ENCODE results near the gene PPP1R13B. TPM values are rescaled to one million over a fixed set of nuclear protein-coding genes. Genes with fewer than 3 reads are reported as not detected.

Gene PPP1R13B
- total RNA-seq, 1 donor: 7.3 TPM

DNA sequence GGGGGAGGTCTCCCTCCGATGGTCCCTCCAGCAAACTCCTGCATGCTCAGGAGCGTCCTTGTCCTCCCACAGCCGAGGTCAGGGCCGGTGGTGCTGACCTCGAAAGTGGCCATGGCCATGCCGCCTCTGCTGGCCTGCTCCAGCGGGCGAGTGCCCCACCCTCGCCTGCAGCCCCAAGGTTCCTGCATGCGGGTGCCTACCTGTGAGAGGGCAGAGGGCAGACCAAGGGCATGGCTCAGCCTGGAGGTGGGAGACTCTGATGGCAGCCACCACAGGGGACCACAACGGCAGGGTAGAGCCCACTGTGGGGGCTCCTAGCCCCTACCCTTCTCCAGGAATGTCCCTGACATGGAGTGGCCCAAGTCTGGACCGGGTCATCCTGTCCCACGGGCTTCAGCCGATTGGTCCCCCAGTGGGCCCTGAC, 38.1 kb upstream of the PPP1R13B start:
- DNase-seq (ENCODE audit: low read depth): no peak
- TF ChIP-seq, protein P1, sequence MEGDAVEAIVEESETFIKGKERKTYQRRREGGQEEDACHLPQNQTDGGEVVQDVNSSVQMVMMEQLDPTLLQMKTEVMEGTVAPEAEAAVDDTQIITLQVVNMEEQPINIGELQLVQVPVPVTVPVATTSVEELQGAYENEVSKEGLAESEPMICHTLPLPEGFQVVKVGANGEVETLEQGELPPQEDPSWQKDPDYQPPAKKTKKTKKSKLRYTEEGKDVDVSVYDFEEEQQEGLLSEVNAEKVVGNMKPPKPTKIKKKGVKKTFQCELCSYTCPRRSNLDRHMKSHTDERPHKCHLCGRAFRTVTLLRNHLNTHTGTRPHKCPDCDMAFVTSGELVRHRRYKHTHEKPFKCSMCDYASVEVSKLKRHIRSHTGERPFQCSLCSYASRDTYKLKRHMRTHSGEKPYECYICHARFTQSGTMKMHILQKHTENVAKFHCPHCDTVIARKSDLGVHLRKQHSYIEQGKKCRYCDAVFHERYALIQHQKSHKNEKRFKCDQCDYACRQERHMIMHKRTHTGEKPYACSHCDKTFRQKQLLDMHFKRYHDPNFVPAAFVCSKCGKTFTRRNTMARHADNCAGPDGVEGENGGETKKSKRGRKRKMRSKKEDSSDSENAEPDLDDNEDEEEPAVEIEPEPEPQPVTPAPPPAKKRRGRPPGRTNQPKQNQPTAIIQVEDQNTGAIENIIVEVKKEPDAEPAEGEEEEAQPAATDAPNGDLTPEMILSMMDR (IDR thresholded peaks at IDR 0.05; ENCODE audit: insufficient read depth, low read depth, low read length): no peak

DNA sequence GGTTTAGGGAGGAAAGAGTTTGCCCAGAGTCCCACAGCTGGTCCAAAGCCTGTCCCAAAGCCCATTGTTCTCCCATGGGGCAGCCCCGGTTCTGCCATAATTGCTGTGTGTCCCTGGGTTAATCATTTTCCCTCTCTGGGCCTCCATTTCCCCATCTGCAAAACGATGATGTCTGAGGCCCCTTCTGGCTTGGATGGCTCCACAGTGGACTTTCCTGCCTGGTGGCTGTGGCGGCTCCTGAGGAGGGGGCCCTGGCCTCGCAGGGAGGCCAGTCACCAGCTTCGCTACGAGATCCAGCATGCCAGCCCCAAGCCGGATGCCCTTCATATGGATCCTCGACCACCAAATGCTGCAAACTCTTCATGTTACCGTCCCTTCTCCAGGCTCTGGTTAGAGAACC, 37.5 kb upstream of the PPP1R13B start:
- DNase-seq (ENCODE audit: low read depth): no peak
- TF ChIP-seq, protein P1 (IDR thresholded peaks at IDR 0.05; ENCODE audit: insufficient read depth, low read depth, low read length): no peak
- H3K4me3 ChIP-seq (ENCODE audit: low read depth, low read length): no peak overlapping the region

More for the DNA sequence above, 38.1 kb upstream of the PPP1R13B start:
- no peak overlapping the region for H3K4me3 ChIP-seq (ENCODE audit: low read depth, low read length)

DNA sequence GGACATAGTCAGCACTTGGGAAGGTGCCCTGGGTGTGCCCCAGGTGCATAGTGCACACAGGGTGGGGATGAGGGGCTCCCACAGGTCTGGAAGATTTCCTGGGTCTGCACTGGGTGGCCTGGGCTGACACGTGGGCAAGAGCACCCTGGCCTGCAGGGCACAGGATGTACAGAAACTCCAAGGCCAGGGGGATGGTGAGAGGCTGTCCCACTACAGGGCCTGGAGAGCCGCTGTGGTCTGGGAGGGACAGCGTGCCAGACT, 35.8 kb upstream of the PPP1R13B start:
- no peak overlapping the region for H3K4me3 ChIP-seq (ENCODE audit: low read depth, low read length)
- DNase-seq (ENCODE audit: low read depth): no peak
- TF ChIP-seq, protein P1 (IDR thresholded peaks at IDR 0.05; ENCODE audit: insufficient read depth, low read depth, low read length): no peak

DNA sequence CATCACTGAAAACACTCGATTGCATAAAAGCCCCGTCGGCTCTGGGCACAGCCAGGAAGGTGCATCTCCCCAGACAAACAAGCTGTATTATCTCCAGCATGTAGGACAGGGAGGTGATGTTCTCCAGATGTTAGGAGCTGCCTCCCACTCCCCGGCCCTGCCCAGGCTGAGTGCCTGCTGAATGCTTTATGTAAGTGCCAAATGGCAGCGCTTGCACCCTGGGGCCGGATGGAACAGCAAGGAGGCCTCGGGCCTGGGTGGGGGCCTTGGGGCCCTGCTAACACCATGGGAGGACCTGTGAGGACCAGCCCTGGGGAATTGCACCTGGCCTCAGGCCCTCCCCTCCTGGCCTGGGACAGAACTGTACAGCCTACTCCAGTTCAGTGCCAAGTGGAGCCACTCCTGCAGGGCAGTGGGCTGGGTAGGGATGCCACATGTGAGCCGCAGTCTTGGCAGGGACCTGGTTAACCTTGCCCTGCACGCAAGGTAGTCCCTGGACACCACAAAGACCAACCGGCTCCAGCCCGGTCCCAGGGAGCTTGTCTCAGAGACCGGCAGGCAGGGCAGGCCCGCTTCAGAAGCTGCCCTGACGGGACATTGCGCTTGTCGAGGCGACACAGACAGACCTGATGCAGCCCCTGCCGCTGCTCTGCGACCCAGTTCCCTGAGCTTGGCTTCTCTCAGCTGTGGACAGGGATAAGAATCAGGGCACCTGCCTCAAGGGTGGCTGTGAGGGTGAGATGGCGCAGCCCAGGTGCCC, 35.3 kb upstream of the PPP1R13B start:
- no peak overlapping the region for H3K4me3 ChIP-seq (ENCODE audit: low read depth, low read length)
- TF ChIP-seq, protein P1 (IDR thresholded peaks at IDR 0.05; ENCODE audit: insufficient read depth, low read depth, low read length): no peak
- peak; percentile 29 for DNase-seq (ENCODE audit: low read depth)

DNA sequence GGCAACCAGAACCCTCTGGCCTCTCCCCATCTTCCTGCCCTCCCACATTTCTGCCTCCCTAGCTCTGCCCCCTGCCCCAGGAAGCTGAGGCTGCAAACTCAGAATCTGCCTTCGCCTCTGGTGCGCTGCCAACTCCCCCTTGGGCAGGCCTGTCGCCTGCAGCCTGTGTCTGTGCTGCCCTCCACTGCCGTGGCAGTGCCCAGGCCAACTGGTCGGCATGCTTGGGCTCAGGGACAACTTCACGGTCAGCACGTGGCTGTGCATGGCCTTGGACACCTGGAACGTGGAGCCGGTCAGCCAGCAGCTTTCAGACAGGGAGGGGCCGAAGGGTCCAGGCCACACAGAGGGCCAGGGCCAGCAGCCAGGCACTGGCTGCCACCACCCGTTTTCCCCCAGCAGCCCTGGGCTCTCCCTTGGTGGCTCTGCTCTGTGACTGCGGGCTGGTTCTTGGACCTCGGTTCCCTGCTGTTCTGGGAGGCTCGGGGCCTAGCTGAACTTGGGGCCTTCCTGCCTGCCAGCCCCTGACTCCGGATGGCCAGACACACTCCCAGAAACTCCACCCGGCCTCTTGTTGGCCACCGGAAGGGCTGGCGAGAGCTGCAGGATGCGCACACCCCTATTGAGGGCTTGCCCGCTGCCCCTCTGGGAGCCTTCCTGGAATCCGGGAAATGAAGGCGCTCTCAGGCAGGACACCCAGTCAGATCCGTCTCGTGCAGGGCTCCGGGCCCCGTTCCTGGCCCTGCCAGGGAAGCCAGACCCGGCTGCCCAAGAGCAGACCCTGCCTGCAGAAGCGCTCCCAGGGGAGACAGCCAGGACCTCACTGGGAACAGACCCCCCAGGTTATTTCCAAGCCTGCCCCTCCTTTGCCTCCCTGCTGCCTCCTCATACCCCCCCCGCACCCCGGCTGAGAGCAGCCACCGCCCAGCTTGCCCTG, 34.2 kb upstream of the PPP1R13B start:
- no peak overlapping the region for H3K4me3 ChIP-seq (ENCODE audit: low read depth, low read length)
- TF ChIP-seq, protein P1 (IDR thresholded peaks at IDR 0.05; ENCODE audit: insufficient read depth, low read depth, low read length): no peak
- DNase-seq (ENCODE audit: low read depth): no peak

DNA sequence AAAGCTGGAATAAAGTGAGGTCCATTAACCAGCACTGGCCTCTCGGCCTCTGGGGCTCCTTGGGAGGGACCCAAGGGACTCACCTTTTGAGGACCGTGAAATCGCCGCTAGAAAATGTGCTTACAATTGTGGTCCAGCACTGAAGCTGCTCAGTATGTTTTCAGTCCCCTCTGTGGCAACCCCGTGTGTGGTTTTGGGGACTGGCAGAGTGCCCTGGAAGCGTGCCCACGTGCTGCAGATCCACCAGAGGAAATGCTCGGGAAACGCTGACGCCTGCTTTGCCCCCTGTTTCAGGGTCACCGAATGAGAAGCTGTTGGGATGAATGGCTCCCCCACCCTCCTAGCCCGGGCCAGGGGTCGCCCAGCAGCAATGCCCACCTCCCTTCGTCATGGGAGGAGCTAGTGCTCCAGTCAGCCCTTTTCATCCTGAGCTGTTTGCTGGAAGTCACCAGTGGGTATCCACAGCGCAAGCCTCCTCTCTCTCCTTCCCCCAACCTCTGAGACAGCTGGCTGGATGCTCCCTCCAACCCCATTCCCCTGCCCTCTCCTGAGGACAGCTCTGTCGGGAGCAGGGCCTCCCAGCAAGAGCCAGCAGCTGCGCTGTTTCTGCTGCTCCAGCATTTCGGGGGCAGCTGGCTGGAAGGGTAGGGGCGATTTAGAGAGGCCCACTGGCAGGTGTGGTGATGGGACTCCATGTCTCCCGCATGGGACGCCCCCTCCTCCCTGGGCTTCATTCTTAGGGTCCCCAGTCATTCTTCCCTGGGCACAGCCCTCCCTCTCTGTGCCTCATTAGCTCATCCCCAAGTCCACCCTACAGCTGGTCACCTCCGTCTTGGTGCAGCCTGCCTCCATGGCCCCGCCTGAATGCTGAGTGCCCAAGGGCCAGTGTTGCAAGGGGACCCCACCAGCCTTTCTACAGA, 33.2 kb upstream of the PPP1R13B start:
- peak; percentile 59 for DNase-seq (ENCODE audit: low read depth)
- no peak overlapping the region for H3K4me3 ChIP-seq (ENCODE audit: low read depth, low read length)
- TF ChIP-seq, protein P1 (IDR thresholded peaks at IDR 0.05; ENCODE audit: insufficient read depth, low read depth, low read length): no peak
